ENCODE data around the gene PEPD.
"Not testable (repeated sequence)": the region's sequence is repeated elsewhere in the genome, so short reads cannot be mapped to it uniquely, and the experiment has no call there.

Gene PEPD

GRCh38 chr19:33557720-33558119 lies 36.1 kb upstream of the PEPD start:
- Histone ChIP-seq H3F3A (ENCODE audit: insufficient read depth, low read length) (no peaks in the 10 kb centered on the region), H3K4me3 (ENCODE audit: low read depth, low read length, poor library complexity, severe bottlenecking) (no peak overlapping the region), H3K9me2 (ENCODE audit: low read depth, low read length) (no peaks in the 10 kb centered on the region), H2AFZ (ENCODE audit: low read length) (no peak overlapping the region), H4K20me1 (ENCODE audit: insufficient read depth, low read length) (no peaks in the 10 kb centered on the region), H3K4me1 (ENCODE audit: insufficient read depth, low read length, severe bottlenecking) (no peaks in the 10 kb centered on the region), H3K9me3 (ENCODE audit: low read length) (no peaks in the 10 kb centered on the region), H3K27me3 (ENCODE audit: insufficient read depth, low read length) (no peaks in the 10 kb centered on the region), H3K4me2 (ENCODE audit: low read length) (no peak overlapping the region), H3K9ac (ENCODE audit: low read length) (no peak overlapping the region), H3K79me2 (ENCODE audit: insufficient read depth, low read length) (no peaks in the 10 kb centered on the region), H3K36me3 (ENCODE audit: insufficient read depth, low read length) (no peaks in the 10 kb centered on the region), H3K27ac (ENCODE audit: low read depth, low read length, poor library complexity, severe bottlenecking) (no peak overlapping the region)
- no peak for TF ChIP-seq EZH2 (IDR thresholded peaks at IDR 0.05; ENCODE audit: borderline replicate concordance, low read length)
- TF ChIP-seq, protein P1, sequence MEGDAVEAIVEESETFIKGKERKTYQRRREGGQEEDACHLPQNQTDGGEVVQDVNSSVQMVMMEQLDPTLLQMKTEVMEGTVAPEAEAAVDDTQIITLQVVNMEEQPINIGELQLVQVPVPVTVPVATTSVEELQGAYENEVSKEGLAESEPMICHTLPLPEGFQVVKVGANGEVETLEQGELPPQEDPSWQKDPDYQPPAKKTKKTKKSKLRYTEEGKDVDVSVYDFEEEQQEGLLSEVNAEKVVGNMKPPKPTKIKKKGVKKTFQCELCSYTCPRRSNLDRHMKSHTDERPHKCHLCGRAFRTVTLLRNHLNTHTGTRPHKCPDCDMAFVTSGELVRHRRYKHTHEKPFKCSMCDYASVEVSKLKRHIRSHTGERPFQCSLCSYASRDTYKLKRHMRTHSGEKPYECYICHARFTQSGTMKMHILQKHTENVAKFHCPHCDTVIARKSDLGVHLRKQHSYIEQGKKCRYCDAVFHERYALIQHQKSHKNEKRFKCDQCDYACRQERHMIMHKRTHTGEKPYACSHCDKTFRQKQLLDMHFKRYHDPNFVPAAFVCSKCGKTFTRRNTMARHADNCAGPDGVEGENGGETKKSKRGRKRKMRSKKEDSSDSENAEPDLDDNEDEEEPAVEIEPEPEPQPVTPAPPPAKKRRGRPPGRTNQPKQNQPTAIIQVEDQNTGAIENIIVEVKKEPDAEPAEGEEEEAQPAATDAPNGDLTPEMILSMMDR (IDR thresholded peaks at IDR 0.05; ENCODE audit: low read length): no peak

- Histone ChIP-seq H4K20me1 (ENCODE audit: insufficient read depth, low read length) (no peaks in the 10 kb centered on the region), H3K27ac (ENCODE audit: low read depth, low read length, poor library complexity, severe bottlenecking) (no peak overlapping the region), H3K4me3 (ENCODE audit: low read depth, low read length, poor library complexity, severe bottlenecking) (no peak overlapping the region), H3K79me2 (ENCODE audit: insufficient read depth, low read length) (no peaks in the 10 kb centered on the region), H3F3A (ENCODE audit: insufficient read depth, low read length) (no peaks in the 10 kb centered on the region), H2AFZ (ENCODE audit: low read length) (no peak overlapping the region), H3K27me3 (ENCODE audit: insufficient read depth, low read length) (no peaks in the 10 kb centered on the region), H3K9me2 (ENCODE audit: low read depth, low read length) (no peaks in the 10 kb centered on the region), H3K4me2 (ENCODE audit: low read length) (no peak overlapping the region), H3K9ac (ENCODE audit: low read length) (no peak overlapping the region), H3K9me3 (ENCODE audit: low read length) (no peaks in the 10 kb centered on the region), H3K36me3 (ENCODE audit: insufficient read depth, low read length) (no peaks in the 10 kb centered on the region), H3K4me1 (ENCODE audit: insufficient read depth, low read length, severe bottlenecking) (no peaks in the 10 kb centered on the region)
- TF ChIP-seq, protein P1 (IDR thresholded peaks at IDR 0.05; ENCODE audit: low read length): no peak
- TF ChIP-seq EZH2 (IDR thresholded peaks at IDR 0.05; ENCODE audit: borderline replicate concordance, low read length): no peak
These were observed 35.6 kb upstream of the PEPD start for GRCh38 chr19:33557196-33557595.

- Histone ChIP-seq H3K4me3 (ENCODE audit: low read depth, low read length, poor library complexity, severe bottlenecking) (no peak overlapping the region), H3K9me3 (ENCODE audit: low read length) (no peaks in the 10 kb centered on the region), H3K9me2 (ENCODE audit: low read depth, low read length) (no peaks in the 10 kb centered on the region), H4K20me1 (ENCODE audit: insufficient read depth, low read length) (no peaks in the 10 kb centered on the region), H3F3A (ENCODE audit: insufficient read depth, low read length) (no peaks in the 10 kb centered on the region), H3K36me3 (ENCODE audit: insufficient read depth, low read length) (no peaks in the 10 kb centered on the region), H3K79me2 (ENCODE audit: insufficient read depth, low read length) (no peaks in the 10 kb centered on the region), H3K27ac (ENCODE audit: low read depth, low read length, poor library complexity, severe bottlenecking) (no peak overlapping the region), H3K4me2 (ENCODE audit: low read length) (no peak overlapping the region), H3K27me3 (ENCODE audit: insufficient read depth, low read length) (no peaks in the 10 kb centered on the region), H2AFZ (ENCODE audit: low read length) (no peak overlapping the region), H3K4me1 (ENCODE audit: insufficient read depth, low read length, severe bottlenecking) (no peaks in the 10 kb centered on the region), H3K9ac (ENCODE audit: low read length) (no peak overlapping the region)
- no peak for TF ChIP-seq EZH2 (IDR thresholded peaks at IDR 0.05; ENCODE audit: borderline replicate concordance, low read length)
- TF ChIP-seq, protein P1 (IDR thresholded peaks at IDR 0.05; ENCODE audit: low read length): no peak
These were observed 34.7 kb upstream of the PEPD start for GRCh38 chr19:33556261-33556660.

- H3F3A ChIP-seq (ENCODE audit: insufficient read depth, low read length); H3K79me2 ChIP-seq (ENCODE audit: insufficient read depth, low read length); H3K9me2 ChIP-seq (ENCODE audit: low read depth, low read length); H3K36me3 ChIP-seq (ENCODE audit: insufficient read depth, low read length); H3K4me1 ChIP-seq (ENCODE audit: insufficient read depth, low read length, severe bottlenecking); H3K9me3 ChIP-seq (ENCODE audit: low read length); H3K27ac ChIP-seq (ENCODE audit: low read depth, low read length, poor library complexity, severe bottlenecking); H2AFZ ChIP-seq (ENCODE audit: low read length); H3K9ac ChIP-seq (ENCODE audit: low read length); H4K20me1 ChIP-seq (ENCODE audit: insufficient read depth, low read length); H3K27me3 ChIP-seq (ENCODE audit: insufficient read depth, low read length): not testable (repeated sequence)
- Histone ChIP-seq H3K4me3 (ENCODE audit: low read depth, low read length, poor library complexity, severe bottlenecking) (peak overlapping the region; percentile 47), H3K4me2 (ENCODE audit: low read length) (peak overlapping the region; percentile 46; the same call in 1 of the 2 replicates)
These were observed 34.1 kb upstream of the PEPD start for GRCh38 chr19:33555726-33556125.

All from OCI-LY1 (cell line).